Peyer's patch (tissue), 4 donors: ENCODE results near the gene HMX1.

ENCODE experiments used
- POLR2A ChIP-seq, 2 donors: fragments of 450-650 bp; IDR thresholded peaks; one replicate each; pipeline ENCODE4 v1.5.1; 2017; ENCODE audit warnings: antibody characterized with exemption in 2 of 2, mild to moderate bottlenecking in 2 of 2, moderate library complexity in 2 of 2
- TF ChIP-seq, protein P1 (sequence below), 6 experiments: fragments of 450-650 bp in 4 of 6; fragments of 200-600 bp in 2 of 6; sonication (generic) in 1 of 6; IDR thresholded peaks; one replicate each; pipeline ENCODE4 v1.5.1; 2017 to 2019; ENCODE audit warnings: antibody characterized with exemption in 6 of 6, mild to moderate bottlenecking in 3 of 6, moderate library complexity in 1 of 6

DNA sequence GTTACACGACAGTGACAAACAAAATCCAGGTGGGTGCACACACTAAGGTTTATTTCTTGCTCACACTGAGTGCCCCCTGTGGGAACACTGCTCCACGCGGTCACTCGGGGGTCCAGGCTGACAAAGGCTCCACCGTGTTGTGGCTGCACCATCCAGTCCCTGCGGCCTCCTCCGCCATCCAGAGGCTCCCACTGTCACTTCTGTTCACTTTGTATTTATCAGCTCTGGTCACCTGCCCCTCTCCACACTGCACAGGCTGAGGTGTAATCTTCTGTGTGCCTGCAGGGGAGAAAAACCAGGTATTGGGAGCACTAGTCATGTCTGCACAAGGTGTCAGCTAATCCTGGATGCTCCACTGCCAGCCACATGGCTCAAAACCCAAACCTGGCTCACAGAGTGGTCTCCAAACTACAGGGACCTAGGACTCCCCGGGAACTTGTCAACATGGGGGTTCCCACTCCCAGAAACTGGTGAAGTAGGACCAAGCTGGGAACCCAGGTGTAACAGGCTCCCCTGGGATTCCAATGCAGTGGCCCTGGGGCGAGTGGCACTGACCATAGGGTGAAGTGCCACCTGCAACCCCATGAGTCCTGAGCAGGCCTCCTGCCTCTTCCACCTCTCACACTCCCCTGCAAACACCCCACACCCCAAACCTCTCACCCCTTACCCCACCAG lies 25.5 kb downstream of the HMX1 start:
- TF ChIP-seq, protein P1, sequence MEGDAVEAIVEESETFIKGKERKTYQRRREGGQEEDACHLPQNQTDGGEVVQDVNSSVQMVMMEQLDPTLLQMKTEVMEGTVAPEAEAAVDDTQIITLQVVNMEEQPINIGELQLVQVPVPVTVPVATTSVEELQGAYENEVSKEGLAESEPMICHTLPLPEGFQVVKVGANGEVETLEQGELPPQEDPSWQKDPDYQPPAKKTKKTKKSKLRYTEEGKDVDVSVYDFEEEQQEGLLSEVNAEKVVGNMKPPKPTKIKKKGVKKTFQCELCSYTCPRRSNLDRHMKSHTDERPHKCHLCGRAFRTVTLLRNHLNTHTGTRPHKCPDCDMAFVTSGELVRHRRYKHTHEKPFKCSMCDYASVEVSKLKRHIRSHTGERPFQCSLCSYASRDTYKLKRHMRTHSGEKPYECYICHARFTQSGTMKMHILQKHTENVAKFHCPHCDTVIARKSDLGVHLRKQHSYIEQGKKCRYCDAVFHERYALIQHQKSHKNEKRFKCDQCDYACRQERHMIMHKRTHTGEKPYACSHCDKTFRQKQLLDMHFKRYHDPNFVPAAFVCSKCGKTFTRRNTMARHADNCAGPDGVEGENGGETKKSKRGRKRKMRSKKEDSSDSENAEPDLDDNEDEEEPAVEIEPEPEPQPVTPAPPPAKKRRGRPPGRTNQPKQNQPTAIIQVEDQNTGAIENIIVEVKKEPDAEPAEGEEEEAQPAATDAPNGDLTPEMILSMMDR (IDR thresholded peaks at IDR 0.05): no peak
- TF ChIP-seq POLR2A (IDR thresholded peaks at IDR 0.05): no peak
